Activated CD4-positive, alpha-beta T cell treated with anti-CD3 and anti-CD28 coated beads for 48 hours (primary cell): ENCODE results near the gene MGAT5.

Source experiments
- DNase-seq: peaks from one replicate; pipeline ENCODE4 v3.0.0-alpha.2; 2020

Gene MGAT5

DNA sequence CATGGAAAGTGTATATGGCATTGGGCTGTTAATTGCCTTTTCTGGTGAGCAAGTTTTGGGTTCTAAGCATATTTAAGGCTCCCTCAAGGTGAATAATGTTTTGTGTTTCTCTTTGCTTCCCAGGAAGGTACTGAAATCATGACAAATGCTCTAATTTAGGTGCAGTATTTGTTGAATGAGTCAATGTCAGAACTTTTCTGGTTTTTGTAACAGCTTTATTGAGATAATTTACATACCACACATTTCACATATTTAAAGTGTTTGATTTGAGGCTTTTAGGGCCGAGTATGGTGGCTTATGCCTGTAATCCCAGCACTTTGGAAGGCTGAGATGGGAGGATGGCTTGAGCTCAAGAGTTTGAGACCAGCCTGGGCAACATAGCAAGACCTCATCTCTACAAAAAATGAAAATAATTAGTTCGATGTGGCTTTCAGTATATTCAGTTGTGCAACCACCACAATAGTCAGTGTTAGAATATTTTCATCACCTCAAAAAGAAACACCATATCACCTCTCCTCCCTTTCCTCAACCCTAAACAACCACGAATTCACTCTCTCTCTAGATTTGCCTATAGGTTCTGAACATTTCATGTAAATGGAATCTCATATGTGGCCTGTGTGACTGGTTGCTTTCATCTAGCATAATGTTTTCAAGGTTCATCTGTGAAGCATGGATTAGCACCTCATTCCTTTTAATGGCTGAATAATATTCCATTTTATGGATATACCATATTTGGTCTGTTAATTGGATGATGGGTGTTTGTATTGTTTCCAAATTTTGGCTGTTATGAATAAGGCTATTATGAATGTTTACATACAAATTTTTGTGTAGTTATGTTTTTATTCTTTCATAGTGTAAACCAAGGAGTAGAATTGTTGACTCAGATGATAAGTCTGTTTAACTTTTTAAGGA lies 54.9 kb downstream of the MGAT5 start:
- DNase-seq: no peak

DNA sequence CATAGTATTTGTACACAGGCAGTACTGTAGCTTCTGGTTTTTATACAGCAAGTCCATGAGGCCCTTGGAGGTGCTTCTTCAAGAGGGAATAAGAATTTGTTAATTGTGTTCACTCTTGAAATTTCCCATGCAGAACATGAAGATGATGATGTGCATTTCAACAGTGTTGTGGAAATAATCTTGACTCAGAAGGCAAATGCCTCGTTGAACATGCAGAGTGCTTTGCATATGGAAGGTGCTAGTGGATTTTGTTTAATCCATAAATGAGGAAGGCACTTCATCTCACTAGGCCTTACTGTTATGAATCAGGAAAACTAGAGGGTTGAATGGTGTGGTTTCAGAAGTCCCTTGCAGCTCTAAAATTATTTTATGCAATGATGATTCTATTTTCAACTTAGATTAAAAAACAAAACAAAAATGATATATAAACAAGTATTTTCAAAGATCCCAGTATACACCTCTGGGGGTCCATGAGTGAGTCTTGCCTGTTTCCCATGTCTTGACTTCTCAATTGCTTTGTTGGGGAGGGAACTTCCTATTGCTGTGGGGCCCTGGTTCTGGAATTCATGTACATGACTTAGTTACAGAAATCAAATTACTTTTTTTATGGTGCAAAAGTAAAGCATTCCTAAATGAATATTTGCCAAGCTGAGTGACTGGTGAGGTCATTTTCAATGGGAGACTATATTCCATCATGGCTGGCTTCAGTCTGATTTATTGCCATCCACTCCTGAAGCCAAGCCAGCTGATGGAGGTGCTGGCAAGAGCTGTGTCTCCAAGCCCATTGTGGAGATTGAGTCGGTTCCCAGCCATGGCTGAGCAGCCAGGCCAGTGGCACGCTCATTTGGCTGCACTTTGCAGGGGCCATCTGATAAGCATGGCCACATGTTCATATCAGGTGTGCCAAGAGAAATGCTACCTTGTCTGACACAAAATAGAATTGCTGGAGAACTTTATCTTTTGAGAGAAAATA lies 56.5 kb downstream of the MGAT5 start:
- DNase-seq: no peak

DNA sequence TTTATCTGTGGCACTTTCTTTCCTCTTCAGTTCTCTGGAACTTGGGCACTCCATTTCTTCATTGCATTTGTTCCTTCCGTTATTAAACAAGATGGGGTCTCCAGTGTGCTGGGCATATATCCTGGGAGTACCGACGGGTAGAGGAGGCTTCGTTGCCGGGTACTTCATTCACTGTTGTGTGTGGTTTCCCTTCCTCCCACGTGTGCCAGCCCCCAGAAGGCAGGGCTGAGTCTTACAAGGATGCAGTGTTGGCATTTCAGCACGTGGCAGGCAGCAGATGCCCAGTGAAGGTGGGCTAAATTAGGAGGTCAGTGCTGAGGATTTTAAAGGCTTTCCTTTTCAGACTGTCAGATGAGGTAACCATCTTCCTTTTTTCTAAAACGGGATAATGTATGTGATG lies 58.6 kb downstream of the MGAT5 start:
- DNase-seq: no peak

DNA sequence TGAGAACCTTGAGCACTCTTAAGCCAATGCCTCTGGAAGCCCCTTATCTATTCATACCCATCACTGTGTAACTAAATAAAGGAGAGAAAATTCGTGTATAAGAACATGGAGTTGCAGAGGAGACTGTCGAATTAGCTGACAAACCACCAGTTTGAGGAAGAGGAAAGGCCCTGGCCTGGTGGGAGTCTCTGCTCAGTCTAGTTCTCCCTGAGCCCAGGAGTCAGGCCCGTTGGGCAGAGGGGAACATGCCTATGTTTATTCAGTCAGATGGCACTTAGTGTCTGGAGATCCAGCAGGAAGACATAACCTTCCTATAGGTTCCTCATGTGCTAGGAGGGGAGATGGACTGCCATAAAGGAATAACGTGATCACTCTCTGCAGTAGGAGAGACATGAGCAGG lies 60.3 kb downstream of the MGAT5 start:
- DNase-seq: no peak

GRCh38 chr2:134314681-134315368 lies 61.0 kb downstream of the MGAT5 start:
- no peak for DNase-seq

DNA sequence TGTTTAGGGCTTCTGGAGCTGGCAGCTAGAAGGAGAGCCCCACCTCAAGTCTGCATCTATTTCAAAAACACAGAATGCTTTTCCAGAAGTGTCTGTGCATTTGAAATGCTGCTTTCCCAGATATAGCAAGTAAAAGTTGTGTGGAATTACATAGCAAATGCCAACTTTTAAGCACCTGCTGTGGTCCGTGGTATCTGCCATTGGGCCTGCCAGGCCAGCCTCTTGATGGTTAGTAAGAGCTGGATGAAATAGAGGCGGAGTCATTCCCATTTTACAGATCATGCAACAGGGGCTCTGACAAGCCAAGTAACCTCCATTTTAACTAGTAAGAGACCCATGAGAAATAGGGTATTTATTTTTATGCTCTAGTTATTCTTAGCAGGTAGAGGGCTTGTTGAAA lies 61.6 kb downstream of the MGAT5 start:
- DNase-seq: no peak

DNA sequence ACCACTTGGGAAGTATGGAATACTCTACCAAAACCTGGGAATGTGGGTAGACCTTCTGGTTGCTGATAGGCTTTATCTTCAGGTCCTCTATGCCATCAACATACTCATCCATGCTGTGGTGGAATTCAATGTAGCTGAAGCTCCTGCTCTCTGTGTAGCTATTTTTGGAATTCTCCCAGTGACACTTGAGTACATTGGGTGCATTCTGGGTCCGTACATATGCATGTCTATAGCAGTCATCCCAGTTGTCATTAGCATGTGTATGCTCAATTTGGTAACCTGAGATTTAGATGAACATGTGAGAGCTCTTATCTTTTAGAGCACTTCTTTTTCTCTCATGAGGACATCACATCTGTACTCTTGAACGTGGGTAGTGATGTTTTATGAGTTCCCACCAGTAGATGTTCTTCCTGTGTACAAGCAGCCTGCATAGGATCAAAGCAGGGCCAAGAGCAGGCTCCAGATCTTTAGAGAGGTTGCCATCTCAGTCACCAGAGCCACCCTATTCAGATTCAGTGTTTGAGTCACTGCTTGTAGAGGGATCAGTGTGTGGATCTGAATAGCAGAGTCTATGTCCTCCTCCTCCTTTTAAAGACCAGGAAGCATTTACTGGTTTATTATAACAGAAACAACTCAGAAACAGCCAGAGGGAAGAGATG lies 65.9 kb downstream of the MGAT5 start:
- peak; percentile 17 for DNase-seq

GRCh38 chr2:134320930-134321329 lies 67.1 kb downstream of the MGAT5 start:
- DNase-seq: peak; percentile 54

DNA sequence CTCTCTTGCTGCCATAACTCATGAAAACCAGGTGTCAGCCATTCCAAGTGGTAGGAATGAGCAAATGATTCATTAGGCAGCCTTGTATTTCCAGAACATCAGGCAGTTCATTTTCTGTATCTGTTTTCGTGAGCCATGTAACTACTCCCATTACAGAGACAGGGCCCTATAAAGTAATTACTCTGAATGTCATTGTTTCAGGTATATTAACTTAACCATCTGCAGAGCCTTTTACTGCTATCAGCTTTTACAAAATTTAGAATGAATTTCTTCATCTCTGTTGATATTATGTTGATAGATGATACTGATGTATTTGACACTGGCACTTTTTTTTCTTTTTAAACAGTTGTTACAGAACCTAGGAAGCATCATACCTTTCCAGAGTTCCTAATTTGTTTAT lies 69.9 kb downstream of the MGAT5 start:
- DNase-seq: no peak

- DNase-seq: no peak
These were observed 70.6 kb downstream of the MGAT5 start for GRCh38 chr2:134324430-134324829.

GRCh38 chr2:134324947-134325346 lies 71.1 kb downstream of the MGAT5 start:
- no peak for DNase-seq

- DNase-seq: no peak
These were observed 71.8 kb downstream of the MGAT5 start for GRCh38 chr2:134325696-134326095.

DNA sequence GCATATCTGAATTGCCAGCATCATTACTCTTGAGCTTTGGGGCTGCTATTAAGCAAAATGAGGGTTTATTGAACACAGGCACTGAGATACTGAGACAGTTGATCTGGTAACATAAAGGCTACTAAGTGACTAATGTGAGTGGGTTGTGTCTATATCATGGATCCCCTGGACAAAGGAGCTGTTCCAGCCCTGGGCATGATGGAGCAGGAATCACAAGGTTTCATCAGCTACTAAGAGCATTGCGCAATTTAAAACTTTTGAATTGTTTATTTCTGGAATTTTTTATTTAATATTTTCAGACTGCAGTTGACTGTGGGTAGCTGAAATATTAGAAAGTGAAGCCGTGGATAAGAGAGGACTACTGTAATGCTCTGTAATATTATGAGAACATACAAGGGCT lies 73.5 kb downstream of the MGAT5 start:
- DNase-seq: no peak

- no peak for DNase-seq
These were observed 77.2 kb downstream of the MGAT5 start for GRCh38 chr2:134331081-134331480.

- no peak for DNase-seq
These were observed 79.8 kb downstream of the MGAT5 start for GRCh38 chr2:134333646-134334189.

GRCh38 chr2:134334542-134335353 lies 80.9 kb downstream of the MGAT5 start:
- DNase-seq: no peak

GRCh38 chr2:134335601-134336000 lies 81.7 kb downstream of the MGAT5 start:
- DNase-seq: no peak

GRCh38 chr2:134336352-134336751 lies 82.5 kb downstream of the MGAT5 start:
- DNase-seq: no peak

DNA sequence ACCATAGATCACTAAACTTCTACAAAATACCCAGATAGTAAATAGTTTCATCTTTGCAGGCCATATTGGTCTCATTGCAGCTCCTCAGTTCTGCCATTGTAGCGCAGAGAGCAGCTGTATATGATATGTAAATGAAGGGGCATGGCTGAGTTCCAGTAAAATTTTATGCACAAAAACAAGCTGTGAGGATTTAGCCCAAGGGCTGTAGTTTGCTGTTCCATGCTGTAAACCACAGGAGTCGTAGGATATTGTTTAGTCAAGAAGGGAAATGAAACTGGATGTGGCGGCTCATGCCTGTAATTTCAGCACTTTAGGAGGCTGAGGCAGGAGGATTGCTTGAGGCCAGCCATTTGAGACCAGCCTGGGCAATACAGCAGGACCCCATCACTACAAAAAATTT lies 83.0 kb downstream of the MGAT5 start:
- DNase-seq: no peak

DNA sequence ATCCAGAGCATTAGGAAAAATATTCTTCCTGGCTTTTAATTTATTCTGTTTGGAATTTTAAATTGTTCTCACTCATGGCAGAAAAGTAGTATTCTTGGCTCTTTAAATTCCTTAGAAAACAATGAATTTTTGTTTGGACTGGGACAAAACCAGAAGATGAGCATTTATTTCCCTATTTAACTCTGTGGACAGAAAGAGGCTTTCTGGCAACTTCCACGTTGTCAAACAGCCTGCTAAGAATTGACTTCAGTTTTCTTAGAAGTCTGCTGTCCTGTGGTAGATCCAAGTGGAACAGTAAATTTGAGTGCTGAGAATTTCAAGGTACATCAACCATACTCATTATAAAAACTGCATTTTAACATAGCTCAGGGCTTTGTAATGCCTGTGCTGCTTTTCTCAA lies 83.8 kb downstream of the MGAT5 start:
- DNase-seq: no peak

GRCh38 chr2:134338208-134338607 lies 84.3 kb downstream of the MGAT5 start:
- no peak for DNase-seq
